KG1 (cell line): ENCODE results near the gene GRIK3.

Source experiments
- DNase-seq: peaks from one replicate; lab custom pipeline; 2025; lab: John Stamatoyannopoulos, UW

GRIK3 gene

DNA sequence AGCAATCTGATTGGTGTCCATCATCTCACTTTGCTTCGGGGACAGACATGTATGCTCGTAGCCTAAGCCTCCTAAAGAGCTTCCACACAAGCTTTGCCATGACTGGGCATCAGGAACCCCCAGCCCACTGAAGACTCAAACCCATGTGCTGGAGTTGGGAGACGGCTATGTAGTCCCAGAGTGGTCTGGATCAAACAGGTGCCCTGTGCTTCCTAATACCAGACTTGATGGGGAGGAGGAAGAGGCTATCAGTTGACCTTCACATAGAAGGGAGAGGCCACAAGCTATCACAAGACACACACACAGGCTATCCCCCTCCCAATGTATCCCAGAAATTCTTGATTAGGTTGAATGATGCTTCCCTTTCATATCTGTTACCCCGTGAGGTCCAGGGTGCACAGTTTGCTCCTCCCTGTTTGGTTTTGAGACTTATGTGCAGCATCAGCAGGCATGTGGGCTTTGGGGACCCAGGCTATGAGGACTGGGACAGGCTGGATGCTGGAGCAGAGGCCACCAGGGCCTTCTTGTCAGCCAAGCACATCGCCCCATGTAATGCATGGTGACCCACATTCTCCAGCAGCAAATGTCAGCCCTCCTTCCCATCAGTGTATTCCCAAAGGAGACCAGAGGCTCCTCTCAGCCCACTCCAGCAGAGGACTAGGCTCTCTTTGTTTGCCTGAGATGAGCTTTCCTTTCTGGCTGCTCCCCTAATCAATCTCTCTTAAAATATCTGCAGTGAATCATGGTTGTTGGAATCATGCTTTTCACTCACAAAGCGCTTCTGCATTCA is 159.8 kb downstream of the GRIK3 start:
- DNase-seq, result no peak

DNA sequence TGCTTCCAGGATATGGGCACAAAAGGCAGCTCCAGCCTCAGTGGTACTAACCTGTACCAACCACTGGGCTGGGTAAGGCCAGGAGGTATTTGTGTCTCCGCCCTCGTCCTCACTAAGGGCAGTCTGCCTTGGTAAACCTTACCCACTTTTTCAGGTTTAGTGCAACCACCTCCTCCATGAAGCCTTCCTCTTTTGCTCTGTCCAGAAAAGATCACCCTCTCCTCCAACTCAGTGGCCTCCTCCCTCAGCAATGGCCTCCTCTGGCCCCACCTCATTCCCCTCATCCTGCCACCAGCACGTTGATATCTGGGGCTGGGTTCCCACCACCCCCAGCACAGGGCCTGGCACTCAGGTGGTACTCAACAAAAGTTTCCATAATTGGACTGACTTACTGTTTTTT is 161.5 kb downstream of the GRIK3 start:
- no peak for DNase-seq

DNA sequence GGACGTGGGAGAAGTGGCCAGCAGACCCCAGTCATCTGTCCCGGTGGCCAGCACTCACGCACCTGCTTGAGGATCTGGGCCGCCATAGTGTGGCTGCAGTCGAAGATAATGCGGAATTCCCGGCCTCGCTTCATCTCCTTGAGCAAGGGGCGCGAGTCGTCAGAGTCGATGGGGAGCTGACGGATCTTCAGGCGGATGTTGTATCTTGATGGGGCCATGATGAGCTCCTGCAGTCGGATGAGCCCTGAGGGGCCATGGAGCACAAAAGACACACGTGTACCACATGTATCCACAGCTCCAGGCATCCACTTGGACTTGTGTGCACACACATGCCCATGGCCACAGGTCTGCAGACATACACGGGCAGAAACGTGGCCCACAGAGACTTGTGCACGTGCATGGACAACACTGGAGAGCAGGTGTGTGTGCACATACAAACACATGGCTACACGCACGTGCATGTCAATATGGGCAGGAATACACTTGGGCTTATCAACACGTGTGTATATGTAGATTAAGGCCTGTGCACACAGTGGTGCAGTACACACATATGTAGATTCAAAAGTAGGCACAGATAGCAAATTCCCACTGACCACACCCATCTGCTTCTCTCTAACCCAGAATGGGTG is 162.1 kb downstream of the GRIK3 start:
- no peak for DNase-seq

DNA sequence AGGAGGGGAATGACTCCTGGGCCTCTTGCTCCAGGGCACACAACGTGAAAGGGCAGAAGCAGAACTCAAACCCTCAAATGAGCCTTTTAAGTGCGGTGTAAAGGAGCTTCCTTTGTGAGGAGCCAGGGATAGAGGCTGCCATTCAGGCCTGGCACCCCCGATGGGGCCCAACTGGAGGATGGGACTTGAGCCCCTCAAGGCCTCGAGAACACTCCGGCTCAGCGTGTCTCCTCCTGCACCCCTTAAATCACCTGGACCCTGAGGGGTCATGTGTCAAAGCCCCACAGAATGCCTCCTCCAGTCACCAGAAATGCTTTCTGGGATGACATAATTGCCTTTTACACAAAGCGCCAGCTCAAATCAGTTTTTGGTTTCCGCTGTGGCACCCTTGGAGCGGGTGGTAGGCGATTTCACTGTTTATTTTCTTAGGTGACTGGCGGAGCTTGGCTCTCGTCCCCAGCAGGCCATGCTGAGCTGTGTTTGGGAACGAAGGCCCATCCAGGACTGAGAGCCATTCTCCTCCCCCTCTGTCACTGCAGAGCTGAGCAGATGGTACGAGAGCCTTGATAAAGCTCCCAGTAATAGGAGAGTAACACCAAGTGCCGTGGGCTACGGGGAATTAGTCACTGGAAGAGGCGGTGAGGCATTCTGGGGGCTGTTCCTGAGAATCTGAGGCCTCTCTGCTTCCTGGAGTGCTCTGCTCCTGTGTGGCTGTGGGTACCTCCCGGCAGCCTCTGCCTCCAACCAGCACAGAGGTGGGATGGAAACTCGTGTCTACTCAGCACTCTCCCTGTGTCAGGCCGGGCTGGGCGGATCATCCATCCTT is 163.0 kb downstream of the GRIK3 start:
- DNase-seq, result no peak

DNA sequence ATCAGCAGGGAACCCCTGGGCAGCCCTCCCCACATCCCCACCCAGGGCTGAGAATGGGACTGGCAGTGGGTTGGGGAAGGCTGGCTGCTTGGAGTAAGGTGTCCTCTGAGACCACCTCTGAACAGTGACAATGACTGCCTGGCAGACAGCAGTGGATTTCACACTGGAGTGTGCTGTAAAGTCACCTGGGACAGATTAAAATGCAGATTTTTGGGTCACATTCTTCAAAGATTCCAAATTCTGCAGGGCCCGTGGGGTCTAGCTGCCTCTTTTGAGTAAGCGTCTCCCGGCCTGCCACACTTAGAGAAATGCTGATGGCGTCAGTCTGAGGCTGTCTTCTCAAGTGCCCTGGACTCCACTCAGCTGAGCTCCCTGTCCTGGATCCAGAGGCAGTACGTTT is 164.5 kb downstream of the GRIK3 start:
- DNase-seq, result no peak

DNA sequence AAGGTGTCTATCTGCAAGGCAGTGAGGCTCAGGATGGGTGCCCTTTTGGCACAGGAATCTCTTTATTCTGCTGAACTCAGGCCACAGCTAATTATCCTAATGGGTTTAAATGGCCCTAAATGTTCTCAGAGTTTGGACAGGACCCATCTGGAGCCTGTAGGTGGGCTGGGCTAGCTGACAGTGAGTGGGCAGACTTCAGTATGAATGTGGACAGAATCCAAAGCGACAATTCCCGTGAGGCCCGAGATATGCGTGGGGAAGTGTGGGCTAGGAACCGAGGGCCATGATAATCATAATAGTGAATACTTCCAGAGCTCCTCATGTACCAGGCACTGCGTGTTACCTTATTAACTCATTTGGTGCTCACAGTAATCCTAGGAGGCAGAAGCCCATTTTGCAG is 165.3 kb downstream of the GRIK3 start:
- no peak for DNase-seq

DNA sequence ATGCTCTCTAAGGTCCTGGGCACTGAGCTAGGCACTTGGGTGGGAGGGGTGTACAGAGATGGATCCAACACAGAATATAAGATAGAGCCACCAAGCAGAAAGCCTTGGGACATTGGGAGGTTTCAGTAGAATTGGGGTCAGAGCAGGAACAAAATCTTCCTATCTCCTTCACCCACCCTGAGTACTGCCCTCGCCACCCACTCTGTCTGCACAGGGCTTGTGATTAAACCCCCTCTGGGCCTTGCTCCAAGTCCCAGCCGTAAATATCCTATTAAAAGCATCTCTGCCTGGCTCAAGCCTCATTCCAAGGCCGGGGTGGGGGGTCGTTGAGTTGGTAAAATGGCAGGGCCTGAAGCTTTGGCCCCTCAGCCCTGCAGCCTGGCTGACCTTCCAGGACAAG is 166.7 kb downstream of the GRIK3 start:
- DNase-seq, result no peak

DNA sequence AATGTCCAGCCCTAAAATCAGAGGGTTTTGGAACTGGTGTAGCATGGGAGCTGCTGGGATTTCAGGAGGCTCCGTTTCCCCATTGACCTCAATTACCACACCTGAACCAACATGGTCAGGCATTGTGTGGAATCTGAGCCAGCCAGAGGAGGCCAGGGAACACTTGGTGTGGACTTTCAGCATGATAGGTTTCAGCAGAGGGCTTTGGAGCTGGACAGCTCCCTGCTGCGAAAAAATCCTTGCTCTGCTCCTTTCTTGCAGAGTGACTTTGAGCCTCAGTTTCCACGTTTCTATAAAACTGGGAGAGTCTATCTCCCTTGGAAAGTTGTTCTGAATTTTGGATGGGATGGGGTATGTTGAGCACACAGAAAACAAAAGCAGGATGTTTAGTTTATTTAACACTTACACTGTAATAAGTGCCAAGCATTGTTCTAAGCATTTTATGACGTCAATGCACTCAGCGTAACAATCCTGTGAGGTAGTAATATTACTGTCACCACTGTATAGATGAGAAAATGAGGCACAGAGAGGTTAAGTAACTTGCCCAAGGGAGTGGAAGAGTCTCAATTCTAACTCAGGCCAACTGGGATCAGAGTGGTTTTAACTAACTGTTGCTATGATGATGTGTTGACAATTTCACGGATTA is 168.0 kb downstream of the GRIK3 start:
- DNase-seq, result no peak

DNA sequence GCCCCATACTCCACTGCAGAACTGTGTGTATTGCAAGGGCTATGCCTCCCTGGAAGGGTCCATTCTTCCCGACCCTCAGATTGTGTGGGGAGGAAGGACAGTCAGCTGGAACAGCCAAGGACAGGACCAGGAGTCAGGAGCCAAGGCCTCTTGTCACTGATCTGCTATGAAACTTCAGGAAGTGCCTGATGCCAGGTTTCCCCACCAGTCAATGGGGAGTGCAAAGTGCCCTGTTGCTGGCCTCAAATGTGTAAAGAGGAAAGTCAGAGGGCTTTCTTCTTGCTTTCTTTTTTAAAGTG is 168.8 kb downstream of the GRIK3 start:
- DNase-seq, result no peak

DNA sequence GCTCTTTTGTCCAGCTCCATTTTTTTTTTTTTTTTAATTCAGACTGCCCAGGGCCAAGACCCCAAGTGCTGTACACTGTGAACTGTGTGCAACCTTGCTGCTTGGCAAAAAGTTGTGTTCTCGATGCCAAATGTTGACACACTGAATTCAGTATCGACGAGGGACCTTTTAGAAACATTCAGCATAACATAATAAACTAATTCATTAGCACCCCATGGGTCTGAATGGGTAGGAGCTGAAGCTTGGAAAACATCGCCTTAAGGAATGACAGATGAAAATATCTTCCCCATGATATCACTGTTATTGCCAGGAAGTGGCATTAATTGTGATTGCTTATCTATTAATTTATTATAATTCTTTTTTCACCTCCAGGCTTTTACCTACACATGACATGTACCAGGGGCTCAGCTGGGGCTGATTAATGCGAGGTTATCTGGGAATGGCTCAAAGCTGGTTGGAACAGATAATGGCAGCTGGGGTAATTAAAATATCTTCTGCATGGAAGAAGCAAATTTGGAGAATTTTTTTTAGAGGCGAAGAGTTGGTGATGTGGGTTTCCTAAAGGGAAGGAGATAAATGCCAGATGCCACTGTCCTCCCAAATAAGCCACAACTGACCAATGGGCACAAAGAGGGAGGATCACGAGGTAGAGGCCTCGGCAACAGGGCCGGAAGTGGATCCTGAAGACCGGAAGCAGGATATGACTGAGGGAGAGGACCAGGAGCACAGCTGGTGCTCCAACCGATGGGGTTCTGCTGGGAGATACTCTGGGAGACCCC is 169.3 kb downstream of the GRIK3 start:
- no peak for DNase-seq

DNA sequence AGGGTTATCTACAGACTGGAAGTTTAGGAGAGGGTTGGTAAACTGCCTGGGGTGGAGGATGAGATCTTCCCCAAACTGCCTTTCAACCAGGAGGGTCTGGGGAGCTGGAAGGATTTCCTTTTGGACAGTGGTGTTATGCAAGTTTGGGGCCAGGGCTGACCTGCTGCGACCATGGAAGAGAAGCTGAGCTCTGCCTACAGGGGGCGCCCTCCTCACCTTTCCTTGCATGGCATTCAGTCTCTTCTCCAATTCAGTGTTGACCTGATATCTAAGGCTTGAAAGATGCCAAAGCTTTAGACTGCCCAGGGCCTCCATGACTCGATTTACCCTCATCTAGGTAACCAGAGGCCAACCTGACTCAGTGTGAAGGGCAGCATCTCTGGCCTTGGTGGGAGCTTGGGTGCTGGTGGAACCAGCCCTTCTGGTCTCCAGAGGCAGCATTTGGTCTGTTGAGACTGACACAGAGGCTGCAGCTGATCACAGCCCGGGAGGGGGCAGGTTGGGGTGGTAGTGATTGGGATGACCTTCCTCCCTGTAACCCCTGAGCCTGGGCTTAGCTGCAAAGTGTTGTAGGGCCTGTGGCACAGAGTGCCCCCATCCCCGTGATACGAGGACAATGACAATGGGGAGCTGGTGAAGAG is 170.0 kb downstream of the GRIK3 start:
- no peak for DNase-seq

DNA sequence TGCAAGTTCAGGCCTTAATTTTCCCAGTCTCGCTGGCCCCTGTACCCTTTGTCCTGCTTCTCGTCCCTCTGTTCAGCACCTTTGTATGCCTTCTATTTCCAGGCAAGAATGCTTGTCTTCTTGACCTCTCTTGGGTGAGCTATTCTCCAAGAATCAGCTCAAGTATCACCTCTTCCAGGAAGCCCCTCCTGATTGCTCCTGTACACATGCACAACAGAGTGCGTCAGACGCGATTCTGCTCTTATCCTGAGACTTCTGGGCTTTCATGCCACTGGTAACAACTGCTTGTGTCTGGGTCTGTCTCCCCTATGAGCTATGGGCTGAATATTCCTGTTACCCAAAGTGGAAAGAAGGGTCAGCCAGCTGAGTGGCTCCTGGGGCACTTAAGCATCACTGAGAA is 170.8 kb downstream of the GRIK3 start:
- no peak for DNase-seq

DNA sequence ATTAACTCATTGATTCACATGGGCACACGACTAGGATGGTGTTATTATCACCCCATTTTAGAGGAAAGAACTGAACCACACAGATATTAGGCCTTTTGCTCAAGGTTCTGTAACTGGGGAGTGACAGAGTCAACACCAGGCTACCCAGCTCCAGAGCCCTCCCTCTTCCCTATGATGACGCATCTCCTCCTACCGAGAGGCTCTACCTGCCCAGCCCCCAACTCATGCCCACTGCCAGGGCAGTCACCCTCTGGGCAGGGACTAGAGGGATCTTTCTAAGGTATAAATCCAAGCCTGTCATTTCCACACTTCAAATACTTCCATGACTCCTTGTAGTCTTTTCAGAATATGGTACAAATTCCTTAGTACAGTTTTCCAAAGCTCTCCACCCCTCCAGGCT is 171.3 kb downstream of the GRIK3 start:
- no peak for DNase-seq

DNA sequence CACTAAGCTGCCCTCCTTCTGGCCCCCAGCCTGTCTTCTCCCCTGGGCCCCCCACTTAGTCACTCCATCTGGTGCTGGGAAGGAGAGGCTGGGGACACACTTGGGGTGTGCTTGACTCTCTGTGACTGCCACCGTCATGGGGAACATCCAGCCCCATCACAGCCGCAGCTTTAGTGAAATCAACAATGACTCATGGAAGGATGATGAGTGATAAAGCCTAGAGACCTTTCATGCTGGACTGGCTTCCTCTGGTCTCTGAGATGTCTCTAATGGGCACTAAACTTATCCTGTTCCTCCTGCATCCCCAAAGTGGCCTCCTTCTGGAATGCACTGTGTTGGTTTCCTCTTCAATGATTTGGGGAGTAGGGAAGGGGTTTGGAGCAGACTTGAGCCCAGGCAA is 172.9 kb downstream of the GRIK3 start:
- no peak for DNase-seq

DNA sequence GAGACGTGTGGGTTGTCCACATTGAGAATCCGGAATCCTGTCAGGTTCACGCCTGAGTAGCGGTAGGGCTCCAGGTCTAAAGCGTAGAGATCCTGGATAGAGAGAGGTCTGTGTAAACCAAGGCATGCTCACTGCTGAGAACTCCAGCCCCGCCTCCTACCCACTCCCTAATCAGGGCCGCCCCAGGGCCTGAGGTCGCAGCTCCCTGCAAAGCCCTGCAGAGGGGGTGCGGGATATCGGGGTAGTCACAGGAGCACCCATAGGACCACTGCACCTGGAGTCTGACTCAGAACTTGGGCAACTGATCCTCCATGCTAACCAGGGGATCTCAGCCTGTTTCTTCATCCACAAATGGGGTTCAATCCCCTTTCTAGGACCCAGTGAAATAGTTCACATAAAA is 174.4 kb downstream of the GRIK3 start:
- no peak for DNase-seq

DNA sequence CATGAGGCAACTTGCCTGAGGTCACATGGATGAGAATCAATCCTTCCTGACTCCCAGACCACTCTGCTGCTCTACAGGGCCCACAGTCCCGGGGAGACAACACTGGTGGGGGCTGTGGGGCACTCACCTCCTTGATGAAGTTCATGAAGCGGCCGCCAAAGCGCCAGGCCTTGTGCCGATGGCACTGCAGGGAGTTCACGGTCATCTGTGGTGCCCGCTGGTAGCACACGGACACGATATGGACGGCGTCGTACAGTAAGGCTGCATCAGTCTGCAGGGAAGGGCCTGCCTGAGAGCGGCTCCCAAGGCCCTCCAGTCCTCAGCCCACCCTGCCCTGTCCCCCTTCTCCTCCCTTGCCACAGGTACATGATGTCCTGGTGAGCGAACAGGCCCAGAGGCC is 175.3 kb downstream of the GRIK3 start:
- no peak for DNase-seq

DNA sequence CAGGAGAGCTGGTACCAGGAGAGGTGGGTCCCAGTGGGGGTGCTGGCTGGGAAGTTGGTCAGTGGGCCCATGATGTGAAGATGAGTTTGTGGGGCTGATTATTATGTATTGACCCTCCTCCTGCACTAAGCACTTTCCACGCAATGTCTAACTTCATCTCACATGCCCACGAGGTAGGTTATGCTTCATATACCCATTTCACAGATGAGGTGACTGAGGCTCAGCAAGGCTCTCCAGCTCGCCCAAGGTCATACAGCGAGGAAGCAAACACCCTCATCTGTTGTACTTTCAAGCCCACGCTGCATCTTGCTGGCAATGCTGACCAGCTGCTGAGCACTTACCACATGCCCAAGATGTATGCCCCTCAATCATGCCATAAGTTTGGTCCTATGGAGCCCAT is 175.8 kb downstream of the GRIK3 start:
- no peak for DNase-seq

DNA sequence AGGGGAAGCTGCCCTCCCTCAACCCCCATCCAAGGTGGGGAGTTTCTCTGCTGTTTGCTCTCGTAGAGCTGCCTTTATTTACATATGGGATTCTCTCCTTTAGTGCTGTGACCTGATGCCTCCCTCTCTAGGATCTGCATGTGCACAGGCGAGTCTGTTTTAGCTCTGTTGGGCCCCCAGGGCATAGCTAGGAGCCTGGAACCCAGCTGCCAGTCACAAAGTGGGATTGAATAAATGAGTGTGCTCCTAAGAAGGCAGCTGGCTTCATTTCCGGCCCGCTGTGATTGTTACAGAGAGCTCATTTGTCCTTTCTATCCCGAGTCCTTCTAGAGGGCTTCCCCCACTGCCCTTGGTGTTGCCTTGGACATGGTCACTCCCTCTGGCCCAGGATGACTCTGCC is 176.6 kb downstream of the GRIK3 start:
- DNase-seq, result no peak

DNA sequence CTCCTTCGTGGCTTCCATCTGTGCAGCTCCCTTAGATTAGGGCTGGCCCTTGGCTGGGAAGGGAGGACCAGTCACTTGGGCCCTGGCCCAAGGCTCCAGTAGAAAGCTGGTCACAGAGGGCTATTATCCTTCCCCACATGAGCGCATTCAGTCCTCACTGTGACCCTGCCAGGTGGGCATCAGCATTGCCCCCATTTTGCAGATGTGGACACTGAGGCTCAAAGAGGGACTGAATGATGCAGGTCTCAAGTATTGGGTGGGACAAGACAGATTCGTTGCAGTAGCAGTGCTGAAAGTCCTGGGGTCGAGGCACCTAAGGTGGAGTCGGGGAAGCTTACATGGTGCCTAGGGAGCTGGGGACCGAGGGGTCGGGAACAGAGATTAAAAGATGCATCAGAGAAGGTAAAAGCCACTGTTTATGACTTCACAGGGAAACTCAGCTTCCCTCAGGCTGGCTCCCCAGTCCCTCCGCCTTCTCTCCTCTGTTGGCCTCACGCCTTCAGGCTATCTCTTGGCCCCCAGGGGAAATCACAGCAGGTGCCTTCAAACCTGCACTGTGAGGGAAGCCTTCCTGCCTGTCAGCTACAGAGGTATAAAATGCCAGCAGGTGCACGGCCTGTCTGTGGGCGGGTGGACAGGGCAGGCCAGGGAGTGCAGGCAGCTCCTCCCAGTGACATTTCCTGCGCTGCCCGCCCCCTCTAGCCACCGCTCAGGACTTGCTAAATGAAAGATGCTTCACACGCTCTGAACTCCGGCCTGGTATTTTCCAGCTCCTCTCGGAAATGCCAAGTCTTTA is 178.4 kb downstream of the GRIK3 start:
- no peak for DNase-seq

DNA sequence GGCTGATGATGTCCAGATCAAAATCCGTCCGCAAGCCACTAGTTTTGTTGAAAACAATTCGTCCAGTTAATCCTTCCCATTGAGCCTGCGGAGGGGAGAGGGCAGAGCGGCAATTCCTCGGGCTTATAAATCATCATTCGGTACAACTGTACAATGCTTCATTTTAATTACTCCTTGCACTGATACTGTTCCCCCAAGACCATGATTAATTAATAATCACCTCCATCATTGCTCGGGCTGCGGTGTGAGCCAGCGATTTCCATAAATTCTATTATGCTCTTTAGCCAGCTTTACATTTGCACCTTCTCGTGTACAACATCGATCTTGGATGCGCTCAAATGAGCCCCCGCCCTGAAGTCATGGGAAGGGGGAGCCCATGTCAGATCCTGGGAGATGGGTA is 180.7 kb downstream of the GRIK3 start:
- no peak for DNase-seq

DNA sequence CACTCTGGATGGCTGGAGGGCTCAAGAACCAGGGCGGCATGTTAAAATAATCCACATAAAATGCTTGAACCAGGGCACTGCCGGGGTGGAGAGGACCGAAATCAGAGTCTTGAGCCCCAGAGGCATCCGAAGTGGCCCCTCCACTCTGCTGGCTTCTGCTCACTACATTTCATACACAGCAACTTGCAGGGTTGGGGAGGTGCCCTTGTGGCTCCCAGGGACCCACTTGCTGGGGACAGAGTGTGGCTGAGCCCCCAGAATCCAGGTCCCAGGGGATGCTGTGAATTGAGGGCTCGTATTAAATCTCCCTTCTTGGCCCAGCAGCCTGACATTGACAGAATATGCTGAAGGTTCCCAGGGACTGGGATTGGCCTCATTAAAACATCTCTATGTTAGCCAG is 181.7 kb downstream of the GRIK3 start:
- no peak for DNase-seq
